ENCODE data around the gene GRID1. TPM values are rescaled to one million over a fixed set of nuclear protein-coding genes. Genes with fewer than 3 reads are reported as not detected.

The GRID1 gene
- total and polyA plus RNA-seq, 2 donors = 2.4 to 3.9 TPM

DNA sequence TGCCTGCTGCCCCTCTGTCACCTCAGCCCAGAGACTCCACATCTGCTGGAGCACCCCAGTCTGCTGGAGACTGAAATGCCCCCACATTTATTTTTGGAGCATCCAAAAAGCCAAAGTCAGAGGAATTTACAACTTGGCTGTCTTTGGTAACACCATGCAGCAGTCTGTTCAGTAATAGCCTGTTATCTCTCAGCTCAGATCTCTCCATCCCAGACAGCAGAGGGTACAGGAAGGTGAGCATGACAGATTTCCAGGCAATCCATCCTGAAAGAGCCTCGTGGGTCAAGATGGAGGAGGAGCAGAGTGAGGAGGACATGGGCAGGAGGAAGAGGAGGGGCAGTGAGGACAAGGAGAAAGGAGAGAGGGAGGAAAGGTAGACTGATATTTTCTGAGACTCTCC is 55.9 kb downstream of the GRID1 start:
- no peak overlapping the region for H3K27ac ChIP-seq (ENCODE audit: low read depth)
- no peaks in the 10 kb centered on the region for H3K4me1 ChIP-seq (ENCODE audit: insufficient read depth)
- DNase-seq (ENCODE audit: extremely low spot score) = no peak
- H3K36me3 ChIP-seq (ENCODE audit: insufficient read depth) = no peaks in the 10 kb centered on the region
- 24% methylated on average over 1 of the region's 1 CpG for WGBS
- H3K4me3 ChIP-seq (ENCODE audit: low read depth, low read length) = no peak overlapping the region

DNA sequence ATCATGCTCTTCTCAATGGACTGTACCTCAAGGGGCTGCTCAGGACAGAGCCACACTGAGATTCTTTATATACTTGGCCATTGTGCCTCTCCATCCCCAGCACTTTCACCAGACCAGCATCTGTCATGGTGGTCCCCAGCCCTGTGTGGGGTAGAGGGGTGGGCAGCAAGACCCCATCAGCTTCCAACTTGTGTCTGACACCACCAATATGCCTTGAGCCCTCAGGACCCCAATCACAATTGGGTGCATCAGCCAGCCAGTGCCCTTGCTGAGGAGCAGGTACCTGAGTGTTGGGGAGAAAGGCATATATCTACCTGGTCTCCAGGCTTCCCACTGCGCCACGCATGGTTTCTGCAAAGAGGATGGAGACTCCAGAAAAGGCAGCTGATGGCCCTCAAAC is 56.3 kb downstream of the GRID1 start:
- H3K4me3 ChIP-seq (ENCODE audit: low read depth, low read length) = no peak overlapping the region
- H3K27ac ChIP-seq (ENCODE audit: low read depth) = no peak overlapping the region
- H3K36me3 ChIP-seq (ENCODE audit: insufficient read depth) = no peaks in the 10 kb centered on the region
- DNase-seq (ENCODE audit: extremely low spot score) = no peak
- no peaks in the 10 kb centered on the region for H3K4me1 ChIP-seq (ENCODE audit: insufficient read depth)
- 88% methylated on average over 2 of the region's 2 CpGs for WGBS

DNA sequence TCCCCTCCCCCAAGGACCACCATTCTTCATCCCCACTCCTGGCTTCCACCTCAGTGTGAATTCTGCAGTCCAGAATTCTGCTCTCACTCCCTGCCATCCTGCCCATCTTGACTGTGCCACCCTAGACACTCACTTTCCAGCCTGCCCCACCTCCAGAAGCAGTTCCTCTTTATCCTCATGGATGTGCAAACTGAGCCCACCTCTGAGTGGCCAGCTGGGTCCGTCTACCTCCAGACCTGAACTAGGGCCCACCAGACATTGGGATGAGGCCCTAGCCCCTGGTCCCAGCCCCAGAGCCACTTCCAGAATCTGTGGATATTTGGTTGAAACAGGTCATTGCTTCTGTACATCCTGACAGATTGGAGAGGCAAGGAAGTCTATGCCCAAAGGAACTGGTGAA is 58.5 kb downstream of the GRID1 start:
- Histone ChIP-seq H3K27ac (ENCODE audit: low read depth) (no peak overlapping the region), H3K36me3 (ENCODE audit: insufficient read depth) (no peaks in the 10 kb centered on the region), H3K4me1 (ENCODE audit: insufficient read depth) (no peaks in the 10 kb centered on the region), H3K4me3 (ENCODE audit: low read depth, low read length) (no peak overlapping the region)
- DNase-seq (ENCODE audit: extremely low spot score) = no peak
- WGBS = 50% methylated on average over 1 of the region's 1 CpG

DNA sequence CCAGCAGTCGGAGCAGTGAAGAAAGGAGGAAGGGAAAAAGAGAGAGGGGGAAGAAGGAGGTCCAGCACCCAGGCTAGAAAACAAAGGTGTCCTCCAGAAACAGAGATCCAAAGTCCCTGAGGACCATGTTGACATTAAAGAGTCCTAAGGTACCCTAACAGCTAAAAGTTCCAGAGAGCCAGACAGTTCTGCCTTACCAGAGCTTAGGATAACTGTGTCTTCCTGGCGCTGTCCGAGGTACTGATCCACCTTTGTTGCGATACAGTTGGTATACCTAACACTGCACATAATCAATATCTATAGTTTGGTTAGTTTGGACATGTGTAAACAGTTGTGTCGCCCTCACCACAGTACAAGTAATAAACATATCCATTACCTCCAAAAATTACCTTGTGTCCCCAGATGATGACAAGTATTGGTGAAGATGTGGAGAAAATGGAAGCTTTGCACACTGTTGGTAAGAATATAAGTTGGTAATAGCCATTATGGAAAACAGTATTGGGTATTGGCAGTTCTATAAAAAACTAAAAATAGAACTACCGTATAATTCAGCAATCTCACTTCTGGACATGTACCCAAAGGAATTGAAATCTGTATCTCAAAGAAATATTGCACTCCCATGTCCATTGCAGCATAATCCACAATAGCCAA is 59.8 kb downstream of the GRID1 start:
- Histone ChIP-seq H3K4me3 (ENCODE audit: low read depth, low read length) (no peak overlapping the region), H3K4me1 (ENCODE audit: insufficient read depth) (no peaks in the 10 kb centered on the region), H3K27ac (ENCODE audit: low read depth) (no peak overlapping the region), H3K36me3 (ENCODE audit: insufficient read depth) (no peaks in the 10 kb centered on the region)
- DNase-seq (ENCODE audit: extremely low spot score) = no peak
- WGBS = 27% methylated on average over 6 of the region's 6 CpGs

DNA sequence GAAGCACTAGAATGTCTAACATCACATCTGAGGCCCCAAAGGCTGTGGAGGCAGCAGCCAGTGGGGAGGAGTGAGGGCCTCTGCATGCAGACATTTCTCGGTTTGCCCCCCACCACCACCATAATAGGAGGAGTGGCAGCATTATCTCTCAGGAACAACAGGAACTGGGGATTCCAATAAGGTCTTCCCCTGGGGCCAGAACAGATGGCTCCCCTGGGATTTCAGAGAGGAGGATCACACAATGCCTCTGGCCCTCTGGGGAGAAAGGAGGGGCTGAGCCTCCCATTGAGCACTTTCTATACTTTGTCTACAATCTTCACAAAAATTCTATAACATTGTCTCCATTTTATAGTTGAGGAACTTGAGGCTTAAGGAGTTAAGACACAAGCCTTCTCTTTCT is 61.1 kb downstream of the GRID1 start:
- no peak for DNase-seq (ENCODE audit: extremely low spot score)
- WGBS = 62% methylated on average over 1 of the region's 1 CpG

DNA sequence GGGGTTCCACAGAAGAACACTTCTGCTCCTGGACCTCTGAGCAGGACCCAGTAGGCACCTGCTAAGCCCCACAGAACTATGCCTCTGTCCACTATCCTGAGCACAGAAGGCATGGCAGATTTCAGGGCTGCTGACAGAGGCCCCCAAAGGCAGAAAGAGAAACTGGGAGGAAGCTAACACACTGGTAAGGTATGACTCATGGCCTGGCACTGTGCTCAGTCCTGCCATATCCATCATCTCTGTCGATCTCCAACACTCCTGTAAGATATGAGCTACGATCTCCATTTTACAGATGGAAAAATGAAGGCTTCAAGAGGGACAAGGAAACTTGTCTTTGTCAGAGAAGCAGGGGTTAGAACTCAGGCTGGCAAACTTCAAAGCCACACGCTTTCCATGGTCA is 62.2 kb downstream of the GRID1 start:
- DNase-seq (ENCODE audit: extremely low spot score) = no peak
- H3K4me3 ChIP-seq (ENCODE audit: low read depth, low read length) = no peak overlapping the region
- no peaks in the 10 kb centered on the region for H3K36me3 ChIP-seq (ENCODE audit: insufficient read depth)
- 70% methylated on average over 3 of the region's 3 CpGs for WGBS
- H3K27ac ChIP-seq (ENCODE audit: low read depth) = no peak overlapping the region
- no peaks in the 10 kb centered on the region for H3K4me1 ChIP-seq (ENCODE audit: insufficient read depth)

More for the DNA sequence above, 61.1 kb downstream of the GRID1 start:
- Histone ChIP-seq H3K4me3 (ENCODE audit: low read depth, low read length) (no peak overlapping the region), H3K27ac (ENCODE audit: low read depth) (no peak overlapping the region), H3K4me1 (ENCODE audit: insufficient read depth) (no peaks in the 10 kb centered on the region), H3K36me3 (ENCODE audit: insufficient read depth) (no peaks in the 10 kb centered on the region)

DNA sequence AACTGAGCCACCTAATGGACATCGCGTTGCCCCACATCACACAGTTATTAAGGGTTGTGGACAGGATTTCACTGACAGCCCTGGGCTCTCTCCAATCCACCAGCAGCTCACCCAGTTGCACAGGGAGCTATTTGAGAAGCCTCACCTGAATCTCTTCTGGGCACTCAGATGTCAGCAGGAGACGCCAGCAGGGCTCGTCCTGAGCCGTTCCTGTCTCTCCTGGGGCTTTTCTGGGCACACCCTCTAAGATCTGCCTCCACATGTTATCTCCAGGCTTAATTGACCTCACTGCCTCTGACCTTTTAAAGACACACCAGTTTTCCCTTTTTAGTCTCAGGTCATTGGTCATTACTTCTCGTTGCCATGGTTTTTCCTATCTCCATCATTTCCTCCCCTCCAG is 63.0 kb downstream of the GRID1 start:
- Histone ChIP-seq H3K4me3 (ENCODE audit: low read depth, low read length) (no peak overlapping the region), H3K36me3 (ENCODE audit: insufficient read depth) (no peaks in the 10 kb centered on the region), H3K27ac (ENCODE audit: low read depth) (no peak overlapping the region), H3K4me1 (ENCODE audit: insufficient read depth) (no peaks in the 10 kb centered on the region)
- 64% methylated on average over 6 of the region's 6 CpGs for WGBS
- DNase-seq (ENCODE audit: extremely low spot score) = no peak

DNA sequence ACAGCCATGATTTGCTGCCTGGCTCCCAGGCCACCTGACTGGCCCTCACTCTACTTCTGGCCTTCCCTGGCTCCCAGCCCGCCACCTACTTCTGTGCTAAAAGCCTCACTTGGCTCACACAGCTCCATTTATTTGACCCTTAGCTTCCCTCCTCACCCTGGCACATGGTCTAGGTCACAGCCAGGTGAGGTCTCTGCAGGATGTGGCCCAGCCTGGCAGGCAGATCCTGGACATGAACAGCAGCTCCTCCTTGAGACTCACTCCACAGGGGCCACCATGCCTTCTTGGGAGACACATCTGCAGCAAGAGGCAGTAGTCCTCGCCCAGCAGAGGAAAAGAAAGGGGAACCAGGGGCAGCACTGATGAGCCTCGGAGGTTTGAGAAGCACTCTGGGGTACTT is 64.6 kb downstream of the GRID1 start:
- WGBS = 76% methylated on average over 3 of the region's 3 CpGs

DNA sequence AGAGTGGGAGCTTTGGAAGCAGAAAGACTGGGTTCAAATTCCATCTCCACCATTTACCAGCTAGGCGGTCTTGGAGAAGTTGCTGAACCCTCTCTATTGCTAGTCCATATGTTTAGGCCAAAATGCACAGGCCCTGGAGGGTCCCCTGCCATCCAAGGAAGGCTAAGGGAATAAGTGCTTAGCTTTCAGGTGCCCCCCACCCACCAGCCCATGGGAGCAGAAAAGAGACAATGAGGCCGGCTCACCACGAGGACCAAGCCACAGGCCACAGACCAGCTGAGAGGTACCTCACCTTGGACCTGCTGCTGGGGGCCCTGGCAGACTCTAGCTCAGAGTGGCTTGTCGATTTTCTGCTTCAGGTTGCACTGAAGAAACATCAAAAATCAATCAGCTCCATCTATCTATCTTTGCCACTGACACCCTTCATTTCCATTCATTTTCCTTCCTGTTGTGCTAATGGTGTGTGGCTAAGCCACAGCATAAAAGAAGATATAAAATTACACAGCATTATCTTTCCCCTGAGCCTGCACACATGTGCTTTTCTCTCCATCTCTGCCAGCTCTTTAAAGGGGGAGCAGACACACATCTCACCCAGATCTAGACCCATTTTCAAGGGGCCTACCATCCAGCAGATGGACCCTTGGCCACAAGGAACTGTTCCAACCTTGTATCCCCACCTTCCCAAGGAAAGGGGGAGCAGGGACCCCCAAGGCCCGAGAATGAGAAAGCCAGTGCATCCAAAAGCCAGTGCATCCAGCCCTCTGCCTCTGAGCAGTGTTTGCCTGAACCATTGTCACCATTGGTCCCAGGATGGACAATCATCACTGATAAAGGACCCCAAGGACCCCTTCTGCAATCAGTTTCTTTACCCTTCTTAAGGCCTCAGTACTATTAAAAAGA is 65.4 kb downstream of the GRID1 start:
- Histone ChIP-seq H3K36me3 (ENCODE audit: insufficient read depth) (no peaks in the 10 kb centered on the region), H3K27ac (ENCODE audit: low read depth) (no peak overlapping the region), H3K4me3 (ENCODE audit: low read depth, low read length) (no peak overlapping the region), H3K4me1 (ENCODE audit: insufficient read depth) (no peaks in the 10 kb centered on the region)
- no peak for DNase-seq (ENCODE audit: extremely low spot score)
- 75% methylated on average over 5 of the region's 5 CpGs for WGBS

More for the DNA sequence above, 64.6 kb downstream of the GRID1 start:
- DNase-seq (ENCODE audit: extremely low spot score) = no peak
- Histone ChIP-seq H3K4me1 (ENCODE audit: insufficient read depth) (no peaks in the 10 kb centered on the region), H3K27ac (ENCODE audit: low read depth) (no peak overlapping the region), H3K36me3 (ENCODE audit: insufficient read depth) (no peaks in the 10 kb centered on the region), H3K4me3 (ENCODE audit: low read depth, low read length) (no peak overlapping the region)

DNA sequence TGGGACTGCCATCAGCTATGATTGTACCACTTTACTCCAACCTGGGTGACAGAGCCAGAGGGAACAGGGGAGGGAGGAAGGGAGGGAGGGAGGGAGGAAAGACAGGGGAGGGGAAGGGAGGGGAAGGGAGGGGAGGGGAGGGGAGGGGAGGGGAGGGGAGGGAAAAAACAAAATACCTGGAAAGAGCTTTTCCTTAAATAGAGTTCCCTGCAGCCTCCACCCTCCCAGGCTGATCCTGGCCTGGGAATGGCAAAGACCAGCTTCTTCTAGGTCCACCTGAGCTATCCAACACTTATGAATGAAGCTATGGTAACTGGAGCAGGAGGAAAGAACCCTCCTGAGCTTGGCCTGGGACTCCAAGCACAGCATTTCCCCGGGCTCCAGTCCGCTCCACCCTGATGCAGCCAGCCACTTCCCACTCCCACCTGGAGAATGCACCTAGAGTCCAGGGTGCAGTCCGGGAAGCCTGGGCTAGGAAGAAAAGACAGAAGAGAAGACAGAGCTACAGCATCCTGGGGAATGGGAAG is 66.1 kb downstream of the GRID1 start:
- no peaks in the 10 kb centered on the region for H3K4me1 ChIP-seq (ENCODE audit: insufficient read depth)
- H3K4me3 ChIP-seq (ENCODE audit: low read depth, low read length) = no peak overlapping the region
- no peak for DNase-seq (ENCODE audit: extremely low spot score)
- H3K27ac ChIP-seq (ENCODE audit: low read depth) = no peak overlapping the region
- 83% methylated on average over 3 of the region's 3 CpGs for WGBS
- no peaks in the 10 kb centered on the region for H3K36me3 ChIP-seq (ENCODE audit: insufficient read depth)

DNA sequence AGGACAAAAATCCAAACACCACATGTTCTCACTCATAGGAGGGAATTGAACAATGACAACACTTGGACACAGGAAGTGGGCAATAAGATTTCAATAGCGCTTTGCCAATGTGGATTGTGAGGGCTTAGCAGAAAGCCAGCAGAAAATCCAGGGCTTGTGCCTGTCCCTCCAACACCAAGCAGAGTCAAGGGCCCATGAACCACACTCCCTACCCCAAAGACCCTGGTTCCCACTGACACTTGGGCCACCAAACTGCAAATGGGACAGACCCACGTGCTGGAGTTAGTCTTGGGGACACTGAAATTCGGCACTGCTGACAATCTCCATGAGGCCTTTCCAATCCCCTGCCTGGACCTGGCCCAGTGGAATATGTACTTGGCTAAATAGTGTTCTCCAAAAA is 67.0 kb downstream of the GRID1 start:
- WGBS = 60% methylated on average over 3 of the region's 3 CpGs
- no peak for DNase-seq (ENCODE audit: extremely low spot score)
- Histone ChIP-seq H3K27ac (ENCODE audit: low read depth) (no peak overlapping the region), H3K36me3 (ENCODE audit: insufficient read depth) (no peaks in the 10 kb centered on the region), H3K4me3 (ENCODE audit: low read depth, low read length) (no peak overlapping the region), H3K4me1 (ENCODE audit: insufficient read depth) (no peaks in the 10 kb centered on the region)

DNA sequence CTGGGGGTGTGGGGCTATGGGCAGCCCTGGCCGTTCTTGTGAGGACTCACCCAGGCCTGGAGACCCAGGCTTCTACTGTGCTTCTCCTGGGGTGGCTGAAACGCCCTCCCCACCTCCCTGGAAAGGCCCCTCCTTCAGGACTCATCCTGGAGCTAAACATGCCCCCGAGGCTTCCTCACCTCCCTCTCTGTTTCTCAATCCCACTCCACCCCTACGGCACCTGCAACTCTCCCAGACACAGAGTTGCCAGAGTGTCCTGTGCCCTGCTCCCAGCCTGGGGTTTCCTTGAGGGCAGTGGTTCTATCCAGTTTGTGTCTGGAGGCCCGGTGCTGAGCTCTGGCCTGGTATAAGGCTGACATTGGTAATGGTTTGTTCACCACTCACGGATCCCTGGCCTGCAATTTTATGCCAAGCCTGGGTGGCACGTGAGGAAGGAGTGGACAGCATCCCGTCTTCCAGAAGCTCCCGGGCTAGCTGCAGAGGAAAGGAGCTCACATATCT is 68.0 kb downstream of the GRID1 start:
- no peaks in the 10 kb centered on the region for H3K36me3 ChIP-seq (ENCODE audit: insufficient read depth)
- WGBS = 69% methylated on average over 9 of the region's 9 CpGs
- DNase-seq (ENCODE audit: extremely low spot score) = no peak

DNA sequence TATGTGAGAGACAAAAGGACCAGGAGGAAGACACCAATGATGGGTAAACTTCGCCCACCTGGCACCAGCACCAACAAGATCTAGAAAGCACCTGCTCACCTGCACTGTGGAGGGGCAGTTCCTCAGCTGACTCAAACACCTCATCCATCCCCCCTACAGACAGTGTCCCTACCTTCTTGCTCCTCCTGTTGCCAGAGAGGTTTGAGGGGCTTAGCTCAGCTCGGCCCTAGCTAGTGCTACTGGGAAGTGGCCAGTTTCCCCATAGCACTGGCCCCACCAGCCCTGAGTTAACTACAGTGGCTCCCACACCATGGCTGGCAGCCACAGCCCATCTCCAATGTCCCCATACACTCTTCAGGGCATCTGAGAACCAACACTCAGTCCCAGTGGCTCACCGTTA is 70.8 kb downstream of the GRID1 start:
- Histone ChIP-seq H3K27ac (ENCODE audit: low read depth) (no peak overlapping the region), H3K36me3 (ENCODE audit: insufficient read depth) (no peaks in the 10 kb centered on the region), H3K4me3 (ENCODE audit: low read depth, low read length) (no peak overlapping the region), H3K4me1 (ENCODE audit: insufficient read depth) (no peaks in the 10 kb centered on the region)
- DNase-seq (ENCODE audit: extremely low spot score) = no peak
- WGBS = 69% methylated on average over 3 of the region's 3 CpGs

More for the DNA sequence above, 68.0 kb downstream of the GRID1 start:
- H3K4me3 ChIP-seq (ENCODE audit: low read depth, low read length) = no peak overlapping the region
- H3K4me1 ChIP-seq (ENCODE audit: insufficient read depth) = no peaks in the 10 kb centered on the region
- no peak overlapping the region for H3K27ac ChIP-seq (ENCODE audit: low read depth)

DNA sequence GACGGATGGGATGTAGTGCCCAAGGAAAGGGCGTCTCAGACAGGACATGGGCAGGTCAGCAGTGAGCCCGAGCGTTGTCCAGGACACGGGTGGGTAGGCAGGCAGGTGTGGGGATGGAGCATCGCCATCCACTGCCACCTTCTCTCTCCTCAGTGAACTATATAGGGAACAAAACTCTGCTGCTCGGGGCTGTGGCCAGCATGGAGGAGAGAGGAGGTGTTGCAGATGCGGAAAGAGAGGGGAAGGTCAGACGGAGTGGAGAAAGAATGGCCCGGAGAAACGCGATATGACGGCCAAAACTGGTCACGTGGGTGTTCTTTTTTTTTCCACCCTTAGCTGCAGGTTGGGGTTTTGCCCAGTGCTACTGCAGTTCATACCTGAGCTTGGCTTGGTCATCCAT is 71.2 kb downstream of the GRID1 start:
- DNase-seq (ENCODE audit: extremely low spot score) = no peak
- H3K36me3 ChIP-seq (ENCODE audit: insufficient read depth) = no peaks in the 10 kb centered on the region
- no peaks in the 10 kb centered on the region for H3K4me1 ChIP-seq (ENCODE audit: insufficient read depth)
- 87% methylated on average over 14 of the region's 14 CpGs for WGBS
- no peak overlapping the region for H3K4me3 ChIP-seq (ENCODE audit: low read depth, low read length)
- no peak overlapping the region for H3K27ac ChIP-seq (ENCODE audit: low read depth)

Measured in urinary bladder (tissue), 4 donors.